ENCODE measurements around the gene SERTAD2.

Gene SERTAD2

DNA sequence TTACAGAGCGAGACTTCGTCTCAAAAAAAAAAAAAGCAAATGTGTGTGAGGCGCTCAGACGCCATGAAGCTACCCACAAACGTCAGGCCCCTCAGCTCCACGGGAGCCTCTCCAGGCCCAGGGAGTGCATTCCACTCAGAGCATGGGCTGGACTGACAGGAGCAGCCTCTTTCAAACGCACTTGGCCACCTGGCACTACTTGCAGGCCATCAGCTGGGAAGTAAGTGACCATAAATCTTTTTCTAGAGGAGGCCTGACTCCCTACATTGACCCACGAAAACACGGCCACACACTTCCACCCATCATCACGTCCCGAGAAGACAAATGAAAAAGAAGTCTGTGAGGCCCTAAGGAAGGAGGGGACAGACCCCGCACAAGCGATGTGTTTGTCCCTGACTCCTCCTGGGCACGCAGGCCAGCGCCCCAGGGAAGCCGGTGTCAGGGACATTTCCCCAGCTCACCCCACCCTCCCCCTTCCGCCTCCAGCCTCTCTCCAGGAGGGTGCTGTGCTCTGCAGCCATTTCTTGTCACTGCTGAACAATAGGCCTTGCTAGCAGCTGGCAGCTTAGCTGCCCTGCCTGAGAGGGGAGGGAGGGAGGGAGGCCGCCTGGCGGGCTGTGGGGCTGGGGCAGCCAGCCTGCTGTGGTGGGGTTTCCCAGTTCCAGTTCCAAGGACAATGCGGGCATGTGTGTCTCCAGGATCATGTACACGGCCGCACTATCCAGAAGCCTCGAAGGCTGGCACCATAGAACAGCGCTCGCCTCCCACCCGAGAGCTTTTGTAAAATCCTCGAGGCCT is 26.6 kb downstream of the SERTAD2 start:
- no peak for DNase-seq (ENCODE audit: low read depth, low spot score)
- TF ChIP-seq, protein P1, sequence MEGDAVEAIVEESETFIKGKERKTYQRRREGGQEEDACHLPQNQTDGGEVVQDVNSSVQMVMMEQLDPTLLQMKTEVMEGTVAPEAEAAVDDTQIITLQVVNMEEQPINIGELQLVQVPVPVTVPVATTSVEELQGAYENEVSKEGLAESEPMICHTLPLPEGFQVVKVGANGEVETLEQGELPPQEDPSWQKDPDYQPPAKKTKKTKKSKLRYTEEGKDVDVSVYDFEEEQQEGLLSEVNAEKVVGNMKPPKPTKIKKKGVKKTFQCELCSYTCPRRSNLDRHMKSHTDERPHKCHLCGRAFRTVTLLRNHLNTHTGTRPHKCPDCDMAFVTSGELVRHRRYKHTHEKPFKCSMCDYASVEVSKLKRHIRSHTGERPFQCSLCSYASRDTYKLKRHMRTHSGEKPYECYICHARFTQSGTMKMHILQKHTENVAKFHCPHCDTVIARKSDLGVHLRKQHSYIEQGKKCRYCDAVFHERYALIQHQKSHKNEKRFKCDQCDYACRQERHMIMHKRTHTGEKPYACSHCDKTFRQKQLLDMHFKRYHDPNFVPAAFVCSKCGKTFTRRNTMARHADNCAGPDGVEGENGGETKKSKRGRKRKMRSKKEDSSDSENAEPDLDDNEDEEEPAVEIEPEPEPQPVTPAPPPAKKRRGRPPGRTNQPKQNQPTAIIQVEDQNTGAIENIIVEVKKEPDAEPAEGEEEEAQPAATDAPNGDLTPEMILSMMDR (IDR thresholded peaks at IDR 0.05; ENCODE audit: insufficient read depth, low read length, missing control alignments) = no peak
- no peak overlapping the region for H3K4me3 ChIP-seq (ENCODE audit: low read depth, low read length)
- POLR2A ChIA-PET = interaction anchor here (0.7 kb wide), 1 partner anchor 334 kb away, joined by 4 read pairs; no protein-coding TSS in a partner anchor
- CTCF ChIA-PET = interaction anchor here (0.6 to 2.5 kb wide), 10 partner anchors 8 to 246 kb away, joined by 3 to 10 read pairs (median 4); partner anchors contain the start of gene SERTAD2

DNA sequence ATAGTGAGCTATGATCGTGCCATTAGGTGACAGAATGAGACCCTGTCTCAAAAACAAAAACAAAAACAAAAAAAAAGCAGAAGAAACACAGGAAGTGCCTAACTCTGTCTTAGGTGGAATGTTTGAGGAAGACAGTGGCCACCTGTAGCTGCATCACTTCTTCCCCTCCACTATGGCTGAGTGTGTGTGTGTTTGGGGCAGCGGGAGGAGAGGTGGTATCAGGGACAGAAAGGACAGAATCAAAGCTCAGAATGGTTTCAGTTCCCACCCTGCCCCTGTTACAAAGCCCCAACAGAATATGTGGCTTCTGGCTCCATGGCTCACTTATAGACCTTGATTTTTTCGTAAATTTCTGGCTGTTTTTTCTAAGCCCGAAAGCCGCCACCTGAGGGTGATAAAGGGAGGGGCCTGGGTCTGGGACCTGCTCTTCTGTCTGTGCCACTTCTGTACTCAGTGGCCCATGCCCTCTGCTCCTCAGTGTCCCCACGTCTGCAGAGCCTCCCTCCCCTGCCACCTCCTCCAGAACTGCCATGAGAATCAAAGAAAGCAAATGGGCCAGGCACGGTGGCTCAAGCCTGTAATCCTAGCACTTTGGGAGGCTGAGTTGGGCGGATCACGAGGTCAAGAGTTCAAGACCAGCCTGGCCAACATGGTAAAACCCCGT is 27.4 kb downstream of the SERTAD2 start:
- TF ChIP-seq, protein P1 (IDR thresholded peaks at IDR 0.05; ENCODE audit: insufficient read depth, low read length, missing control alignments) = no peak
- no peak overlapping the region for H3K4me3 ChIP-seq (ENCODE audit: low read depth, low read length)
- CTCF ChIA-PET = interaction anchor here (1.1 to 2.4 kb wide), 7 partner anchors 8 to 40 kb away, joined by 3 to 10 read pairs (median 5); no protein-coding TSS in a partner anchor
- POLR2A ChIA-PET = interaction anchor here (1.1 kb wide), 1 partner anchor 11 kb away, joined by 3 read pairs; no protein-coding TSS in a partner anchor
- DNase-seq (ENCODE audit: low read depth, low spot score) = no peak

DNA sequence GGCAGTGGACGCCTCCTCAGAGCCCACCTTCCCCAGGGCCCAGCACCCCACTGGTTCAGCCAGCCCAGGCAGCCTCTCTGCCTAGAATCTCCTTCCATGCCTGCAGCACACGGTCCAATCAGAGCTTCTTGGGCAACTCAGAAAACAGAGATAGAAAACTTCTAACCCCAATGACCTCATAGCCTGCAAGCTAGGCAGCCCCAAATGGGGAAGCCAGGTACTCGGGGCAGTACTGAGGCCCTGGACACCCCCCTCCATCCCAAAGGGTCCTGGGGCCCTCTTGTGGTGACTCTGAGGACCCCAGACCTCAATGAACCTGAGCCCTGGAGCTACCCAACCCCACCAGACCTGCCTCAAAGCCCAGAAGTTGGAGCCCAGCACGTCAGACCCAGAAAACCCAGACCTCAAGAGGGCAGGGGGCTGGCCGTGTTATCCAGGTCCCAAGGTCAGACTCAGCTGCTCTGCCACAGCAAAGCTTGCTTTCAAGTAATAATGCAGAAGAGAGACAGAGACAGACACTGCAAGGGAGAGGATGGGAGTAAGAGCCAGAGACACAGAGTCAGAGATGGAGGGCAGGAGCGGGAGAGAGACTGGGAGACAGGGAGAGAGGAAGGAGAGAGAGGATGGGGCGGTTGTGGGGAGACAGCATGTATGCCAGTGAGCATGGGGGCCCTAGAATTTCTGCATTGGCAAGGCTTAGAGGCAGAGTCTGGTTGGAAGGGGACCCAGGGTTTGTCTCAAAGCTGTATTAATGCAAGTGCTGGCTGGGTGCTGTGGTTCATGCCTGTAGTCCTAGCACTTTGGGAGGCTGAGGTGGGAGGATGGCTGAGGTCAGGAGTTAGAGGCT is 28.2 kb downstream of the SERTAD2 start:
- no peak for DNase-seq (ENCODE audit: low read depth, low spot score)

DNA sequence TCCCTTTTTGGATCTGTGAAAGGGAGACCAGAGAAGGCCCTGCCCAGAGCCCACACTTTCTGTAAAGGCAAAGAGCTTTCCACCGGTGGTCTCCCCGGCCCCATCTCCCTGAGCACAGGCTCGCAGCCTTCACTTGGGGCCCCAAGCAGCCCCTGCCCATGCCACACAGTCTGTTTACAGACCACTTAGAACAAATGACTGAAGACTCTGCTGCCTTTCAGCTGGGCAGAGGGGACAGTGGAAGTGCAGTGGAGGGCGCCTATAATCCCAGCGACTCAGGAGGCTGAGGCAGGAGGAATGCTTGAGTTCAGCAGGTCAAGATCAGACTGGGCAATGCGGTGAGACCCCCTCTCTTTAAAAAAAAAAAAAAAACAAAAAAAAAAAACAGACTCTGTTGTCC is 28.9 kb downstream of the SERTAD2 start:
- no peak overlapping the region for H3K4me3 ChIP-seq (ENCODE audit: low read depth, low read length)
- TF ChIP-seq, protein P1 (IDR thresholded peaks at IDR 0.05; ENCODE audit: insufficient read depth, low read length, missing control alignments) = no peak
- no peak for DNase-seq (ENCODE audit: low read depth, low spot score)
- CTCF ChIA-PET = interaction anchor here (1.1 to 1.5 kb wide), 4 partner anchors 9 to 102 kb away, joined by 3 to 5 read pairs (median 4); no protein-coding TSS in a partner anchor
- POLR2A ChIA-PET = interaction anchor here (0.6 to 0.7 kb wide), 2 partner anchors 128 to 431 kb away, joined by 3 read pairs; no protein-coding TSS in a partner anchor

More for the DNA sequence above, 28.2 kb downstream of the SERTAD2 start:
- POLR2A ChIA-PET = interaction anchor here (0.6 to 1.1 kb wide), 2 partner anchors 11 to 430 kb away, joined by 3 read pairs; no protein-coding TSS in a partner anchor
- CTCF ChIA-PET = interaction anchor here (1.1 to 2.4 kb wide), 7 partner anchors 10 to 103 kb away, joined by 3 to 10 read pairs (median 4); no protein-coding TSS in a partner anchor
- H3K4me3 ChIP-seq (ENCODE audit: low read depth, low read length) = no peak overlapping the region
- TF ChIP-seq, protein P1 (IDR thresholded peaks at IDR 0.05; ENCODE audit: insufficient read depth, low read length, missing control alignments) = no peak

DNA sequence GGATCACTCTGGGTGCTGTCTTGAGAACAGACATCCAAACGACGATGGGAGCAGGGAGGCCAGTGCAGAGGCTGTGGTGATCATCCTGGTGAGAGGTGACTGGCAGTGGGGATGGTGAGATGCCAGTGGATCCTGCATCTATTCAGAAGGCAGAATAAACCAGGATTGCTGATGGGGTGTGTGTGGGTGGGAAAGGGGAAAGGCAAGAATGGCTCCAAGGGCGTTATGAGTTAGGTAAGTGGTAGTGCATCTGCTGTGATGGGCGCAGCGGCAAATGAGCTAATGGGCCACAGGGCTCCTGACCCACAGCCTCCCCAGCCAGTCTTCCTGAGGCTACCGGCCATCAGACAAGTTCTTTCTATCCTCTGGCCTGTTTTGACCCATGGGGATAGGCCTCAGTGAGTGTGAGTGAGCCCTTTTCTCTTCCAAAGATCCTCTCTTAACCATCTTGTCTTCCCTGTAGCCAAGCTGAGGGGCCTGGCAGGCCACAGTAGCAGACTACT is 29.6 kb downstream of the SERTAD2 start:
- H3K4me3 ChIP-seq (ENCODE audit: low read depth, low read length) = no peak overlapping the region
- ChIA-PET CTCF (interaction anchor here (1.1 to 1.3 kb wide), 3 partner anchors 19 to 101 kb away, joined by 3 to 4 read pairs (median 3); no protein-coding TSS in a partner anchor), POLR2A (interaction anchor here (0.7 kb wide), 1 partner anchor 129 kb away, joined by 3 read pairs; no protein-coding TSS in a partner anchor)
- DNase-seq (ENCODE audit: low read depth, low spot score) = no peak
- TF ChIP-seq, protein P1 (IDR thresholded peaks at IDR 0.05; ENCODE audit: insufficient read depth, low read length, missing control alignments) = no peak
